HG02678 (cell line): ENCODE data around the gene NUDT22.

Experiments used
- ATAC-seq: cut with Tn5 transposase; IDR thresholded peaks from one replicate; pipeline ENCODE4 v1.9.1; 2021; ENCODE audit warnings: mild to moderate bottlenecking, moderate library complexity; ENCODE audit not compliant: unreplicated experiment

The NUDT22 gene

GRCh38 chr11:64225608-64226506 is at the start of gene NUDT22, which contains the start of gene TRPT1:
Gene NUDT22 (plus strand): TSS chr11:64226274. CDS start chr11:64226653, 379 bp downstream.
Gene TRPT1 (minus strand): TSS chr11:64226186. CDS start chr11:64225860, 326 bp downstream.
- peak; percentile 52 for ATAC-seq

- ATAC-seq, result no peak
Measured at GRCh38 chr11:64176751-64177150, 49.3 kb upstream of the NUDT22 start.

- ATAC-seq, result no peak
Measured at GRCh38 chr11:64178203-64178602, 47.9 kb upstream of the NUDT22 start.

GRCh38 chr11:64178951-64179639 is 47.0 kb upstream of the NUDT22 start:
- no peak for ATAC-seq

- no peak for ATAC-seq
Measured at GRCh38 chr11:64180891-64181290, 45.2 kb upstream of the NUDT22 start.

- no peak for ATAC-seq
Measured at GRCh38 chr11:64181506-64182411, 44.3 kb upstream of the NUDT22 start.

- ATAC-seq, result no peak
Measured at GRCh38 chr11:64183890-64184289, 42.2 kb upstream of the NUDT22 start.

- peak; percentile 10 for ATAC-seq
Measured at GRCh38 chr11:64185175-64185692, 40.8 kb upstream of the NUDT22 start.

- peak; percentile 84 for ATAC-seq
Measured at GRCh38 chr11:64185693-64186491, 40.2 kb upstream of the NUDT22 start, which contains the start of gene STIP1. Gene STIP1 (plus strand): TSS chr11:64186171. CDS start chr11:64186262, 91 bp downstream.

GRCh38 chr11:64186492-64187165 is 39.4 kb upstream of the NUDT22 start:
- no peak for ATAC-seq

GRCh38 chr11:64192434-64192833 is 33.6 kb upstream of the NUDT22 start:
- ATAC-seq, result no peak

GRCh38 chr11:64196626-64197025 is 29.4 kb upstream of the NUDT22 start:
- no peak for ATAC-seq

- ATAC-seq, result no peak
Measured at GRCh38 chr11:64198511-64198910, 27.6 kb upstream of the NUDT22 start.

- no peak for ATAC-seq
Measured at GRCh38 chr11:64201543-64201942, 24.5 kb upstream of the NUDT22 start.

- no peak for ATAC-seq
Measured at GRCh38 chr11:64202992-64203391, 23.1 kb upstream of the NUDT22 start.

- ATAC-seq, result no peak
Measured at GRCh38 chr11:64203421-64204079, 22.5 kb upstream of the NUDT22 start.

- ATAC-seq, result no peak
Measured at GRCh38 chr11:64204080-64204440, 22.0 kb upstream of the NUDT22 start.

- ATAC-seq, result no peak
Measured at GRCh38 chr11:64204464-64204989, 21.5 kb upstream of the NUDT22 start.
